ENCODE measurements around the gene ADPRS.

ADPRS gene

DNA sequence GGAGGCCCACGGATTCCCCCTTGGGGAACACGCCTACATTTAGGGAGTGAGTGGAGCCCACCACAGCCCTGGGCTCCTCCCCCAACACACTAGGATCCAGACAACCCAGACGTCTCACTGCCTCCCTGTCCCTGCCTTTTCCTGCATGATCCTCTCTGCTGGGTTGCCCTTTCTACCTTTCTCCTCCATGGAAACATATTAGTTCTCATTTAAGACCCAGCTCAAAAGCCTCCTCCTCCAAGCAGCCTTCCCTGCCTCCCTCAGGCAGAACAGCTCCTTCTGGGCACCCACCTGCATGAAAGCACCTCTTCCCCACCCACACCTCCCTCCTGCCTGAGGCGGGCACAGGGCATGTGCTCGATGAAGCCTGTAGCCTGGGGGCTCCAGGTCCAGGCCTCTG, 25.7 kb downstream of the ADPRS start:
- H3K4me3 ChIP-seq (ENCODE audit: low read depth, low read length), result no peak overlapping the region
- H3K9me3 ChIP-seq (ENCODE audit: control insufficient read depth, insufficient read depth, low read depth, low read length), result no peaks in the 10 kb centered on the region
- H3K27ac ChIP-seq (ENCODE audit: extremely low read depth, low read depth, low read length), result no peak overlapping the region
- ChIA-PET POLR2A (no interaction called here), CTCF (interaction anchor here (1.1 to 7.5 kb wide), 3 partner anchors 9 to 20 kb away, joined by 3 to 65 read pairs (median 4); no protein-coding TSS in a partner anchor)
- TF ChIP-seq ZNF544 (tag by site-specific recombination; IDR thresholded peaks at IDR 0.05) (no peak), ZNF664 (tag by site-specific recombination; IDR thresholded peaks at IDR 0.05) (0 out of 2 replicates have a peak, but pooled peaks have one; percentile 45), SP2 (tag by site-specific recombination; IDR thresholded peaks at IDR 0.05) (0 out of 2 replicates have a peak, but pooled peaks have one; percentile 8)
- no peaks in the 10 kb centered on the region for H3K4me1 ChIP-seq (ENCODE audit: control insufficient read depth, insufficient read depth, low read length)
- H3K36me3 ChIP-seq (ENCODE audit: control insufficient read depth in 2 of 2, insufficient read depth in 1 of 2, low read length in 2 of 2), result no peaks in the 10 kb centered on the region

DNA sequence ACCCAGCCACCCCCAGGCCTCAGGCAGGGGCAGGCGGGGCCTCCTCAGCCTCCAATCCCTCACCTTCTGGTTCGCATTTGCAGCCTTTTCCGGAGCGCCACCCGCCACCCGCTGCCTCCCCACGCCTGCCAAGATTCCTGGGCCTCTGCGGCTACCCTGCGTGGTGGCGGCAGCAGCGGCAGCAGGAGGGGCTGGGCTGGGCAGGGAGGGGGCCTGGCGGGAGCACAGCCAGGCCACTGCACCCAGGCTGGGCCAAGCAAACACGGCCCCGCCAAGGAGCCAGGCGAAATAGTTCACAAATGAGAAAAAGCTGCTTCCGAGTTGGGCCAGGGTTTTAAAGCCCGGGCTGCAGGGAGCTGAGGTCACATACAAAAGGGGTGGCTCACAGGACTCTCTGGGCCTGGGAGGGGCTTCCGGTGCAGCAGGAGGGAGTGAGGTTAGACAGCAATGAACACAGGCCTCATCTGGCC, 26.5 kb downstream of the ADPRS start:
- H3K27ac ChIP-seq (ENCODE audit: extremely low read depth, low read depth, low read length), result no peak overlapping the region
- no peaks in the 10 kb centered on the region for H3K36me3 ChIP-seq (ENCODE audit: control insufficient read depth in 2 of 2, insufficient read depth in 1 of 2, low read length in 2 of 2)
- H3K4me3 ChIP-seq (ENCODE audit: low read depth, low read length), result no peak overlapping the region
- TF ChIP-seq ZIC2 (tag by site-specific recombination; IDR thresholded peaks at IDR 0.05), result peak; percentile 72
- TF ChIP-seq CTCF (tag by site-specific recombination; IDR thresholded peaks at IDR 0.05), result no peak
- 0 out of 2 replicates have a peak, but pooled peaks have one; percentile 33 for TF ChIP-seq ZNF341 (tag by site-specific recombination; IDR thresholded peaks at IDR 0.05; ENCODE audit: low read depth)
- POLR2A ChIA-PET, result no interaction called here
- CTCF ChIA-PET, result interaction anchor here (0.6 to 7.5 kb wide), 3 partner anchors 16 to 790 kb away, joined by 3 to 65 read pairs (median 4); no protein-coding TSS in a partner anchor
- no peaks in the 10 kb centered on the region for H3K9me3 ChIP-seq (ENCODE audit: control insufficient read depth, insufficient read depth, low read depth, low read length)
- H3K4me1 ChIP-seq (ENCODE audit: control insufficient read depth, insufficient read depth, low read length), result no peaks in the 10 kb centered on the region

GRCh38 chr1:36115931-36116330, 27.2 kb downstream of the ADPRS start:
- no peaks in the 10 kb centered on the region for H3K4me1 ChIP-seq (ENCODE audit: control insufficient read depth, insufficient read depth, low read length)
- POLR2A ChIA-PET, result no interaction called here

More at GRCh38 chr1:36115931-36116330, 27.2 kb downstream of the ADPRS start:
- Histone ChIP-seq H3K36me3 (ENCODE audit: control insufficient read depth in 2 of 2, insufficient read depth in 1 of 2, low read length in 2 of 2) (no peaks in the 10 kb centered on the region), H3K9me3 (ENCODE audit: control insufficient read depth, insufficient read depth, low read depth, low read length) (no peaks in the 10 kb centered on the region), H3K4me3 (ENCODE audit: low read depth, low read length) (no peak overlapping the region), H3K27ac (ENCODE audit: extremely low read depth, low read depth, low read length) (no peak overlapping the region)
- no peak for TF ChIP-seq ZNF639 (tag by site-specific recombination; IDR thresholded peaks at IDR 0.05)
- TF ChIP-seq ZNF549 (tag by site-specific recombination; IDR thresholded peaks at IDR 0.05), result no peak
- TF ChIP-seq ZNF23 (tag by site-specific recombination; IDR thresholded peaks at IDR 0.05; ENCODE audit: borderline replicate concordance), result no peak
- no peak for TF ChIP-seq ZNF585B (tag by site-specific recombination; IDR thresholded peaks at IDR 0.05)
- 0 out of 2 replicates have a peak, but pooled peaks have one; percentile 9 for TF ChIP-seq ZNF398 (tag by site-specific recombination; IDR thresholded peaks at IDR 0.05)
- TF ChIP-seq ZNF768 (tag by site-specific recombination; IDR thresholded peaks at IDR 0.05), result no peak
- TF ChIP-seq ZNF560 (tag by site-specific recombination; IDR thresholded peaks at IDR 0.05; ENCODE audit: borderline replicate concordance), result no peak
- peak; percentile 35 for TF ChIP-seq ZIC2 (tag by site-specific recombination; IDR thresholded peaks at IDR 0.05)
- CTCF ChIA-PET, result interaction anchor here (0.6 to 7.5 kb wide), 2 partner anchors 18 to 34 kb away, joined by 5 to 65 read pairs; no protein-coding TSS in a partner anchor

Measured in HEK293 (cell line).